ENCODE data around the gene TGM1. TPM values are rescaled to one million over a fixed set of nuclear protein-coding genes. Genes with fewer than 3 reads are reported as not detected.

Gene TGM1
- total RNA-seq, 3 donors from 2014 or later: 2.6 to 8.1 (median 2.6) TPM

- DNase-seq: peak; percentile 91
- peaks cover 33% of the 10 kb centered on the region for H3K36me3 Mint-ChIP-seq (ENCODE audit: insufficient read depth)
- peaks cover 65% of the 10 kb centered on the region for H3K4me1 Mint-ChIP-seq (ENCODE audit: low read depth)
- no peaks in the 10 kb centered on the region for H3K27me3 Mint-ChIP-seq (ENCODE audit: low read depth)
- peak; percentile 87 to 90 for ATAC-seq
- H3K9me3 Mint-ChIP-seq: no peaks in the 10 kb centered on the region
- H3K4me3 Mint-ChIP-seq: peak overlapping the region; percentile 97
Observed at GRCh38 chr14:24241829-24242443, 21.0 kb downstream of the TGM1 start.

DNA sequence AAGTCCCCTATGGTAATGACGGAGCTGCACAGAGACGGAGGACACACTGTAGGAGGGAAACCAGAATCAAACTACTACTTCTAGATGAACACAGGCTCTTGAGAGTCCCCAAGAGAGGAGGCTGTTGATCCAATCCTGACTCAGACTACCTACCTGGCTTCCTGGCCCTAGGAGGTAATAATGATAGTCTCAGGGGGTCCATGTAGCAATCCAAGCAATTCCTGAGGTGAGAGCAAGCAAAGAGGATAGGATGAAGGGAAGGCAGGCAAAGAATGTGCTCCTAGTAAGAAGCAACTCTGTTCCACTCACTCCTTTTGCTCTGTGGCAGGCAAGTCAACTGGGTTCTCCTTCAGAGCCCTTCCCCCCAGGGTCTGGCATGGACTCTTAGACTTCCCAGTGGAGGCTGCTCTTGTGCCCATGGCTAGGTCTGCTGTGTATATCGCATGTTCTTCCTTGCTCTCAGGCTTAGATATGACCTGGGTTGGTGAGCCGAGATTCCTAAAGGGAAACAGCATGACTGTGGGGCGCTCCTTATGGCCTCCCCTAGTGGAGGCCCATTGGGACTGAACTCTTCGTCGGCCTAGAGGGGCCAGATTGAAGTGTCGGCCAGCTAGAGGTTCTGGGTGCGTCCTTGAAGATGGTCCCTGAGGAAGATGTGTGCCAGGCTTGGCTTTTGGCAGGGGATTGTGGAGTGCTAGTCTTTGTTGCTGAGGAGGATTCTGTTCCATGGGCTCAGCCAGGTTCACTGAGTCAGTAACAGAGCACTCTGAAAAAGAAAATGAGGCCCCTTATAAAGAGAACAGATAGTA is 22.7 kb downstream of the TGM1 start:
- peaks cover 69% of the 10 kb centered on the region for H3K4me1 Mint-ChIP-seq (ENCODE audit: low read depth)
- no peaks in the 10 kb centered on the region for H3K9me3 Mint-ChIP-seq
- H3K27me3 Mint-ChIP-seq (ENCODE audit: low read depth): no peaks in the 10 kb centered on the region
- DNase-seq (no peak), ATAC-seq (no peak)
- peak overlapping the region; percentile 97 for H3K4me3 Mint-ChIP-seq
- peaks cover 48% of the 10 kb centered on the region for H3K36me3 Mint-ChIP-seq (ENCODE audit: insufficient read depth)

DNA sequence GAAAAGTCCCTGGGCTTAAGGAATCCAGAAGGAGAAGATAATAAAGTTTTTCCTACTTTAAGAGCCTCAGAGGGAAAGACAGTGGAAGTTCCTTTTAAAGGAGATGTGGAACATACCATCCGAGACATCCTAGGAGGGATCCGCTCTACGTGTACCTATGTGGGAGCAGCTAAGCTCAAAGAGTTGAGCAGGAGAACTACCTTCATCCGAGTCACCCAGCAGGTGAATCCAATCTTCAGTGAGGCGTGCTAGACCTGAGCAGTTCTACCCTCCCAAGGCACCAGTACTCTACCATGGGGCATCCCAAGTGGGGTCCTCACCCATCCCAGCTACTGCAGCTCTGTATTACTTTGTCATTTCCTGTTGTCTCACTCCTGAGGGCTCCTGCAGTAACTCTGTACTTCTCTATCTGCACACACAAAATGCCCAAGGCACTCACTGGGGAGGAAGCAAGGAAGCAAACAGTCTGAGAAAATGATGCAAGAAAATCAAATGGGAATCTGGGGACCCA is 24.4 kb downstream of the TGM1 start:
- Mint-ChIP-seq H3K4me3 (no peak overlapping the region), H3K36me3 (ENCODE audit: insufficient read depth) (peaks cover 53% of the 10 kb centered on the region)

GRCh38 chr14:24238123-24238522 is 24.9 kb downstream of the TGM1 start:
- no peak overlapping the region for H3K4me3 Mint-ChIP-seq
- DNase-seq (peak; percentile 36), ATAC-seq (no peak)
- no peaks in the 10 kb centered on the region for H3K9me3 Mint-ChIP-seq
- H3K4me1 Mint-ChIP-seq (ENCODE audit: low read depth): peaks cover 76% of the 10 kb centered on the region
- peaks cover 53% of the 10 kb centered on the region for H3K36me3 Mint-ChIP-seq (ENCODE audit: insufficient read depth)
- H3K27me3 Mint-ChIP-seq (ENCODE audit: low read depth): no peaks in the 10 kb centered on the region

More for the DNA sequence above, 24.4 kb downstream of the TGM1 start:
- Mint-ChIP-seq H3K4me1 (ENCODE audit: low read depth) (peaks cover 76% of the 10 kb centered on the region), H3K27me3 (ENCODE audit: low read depth) (no peaks in the 10 kb centered on the region), H3K9me3 (no peaks in the 10 kb centered on the region)
- DNase-seq (no peak), ATAC-seq (no peak)

GRCh38 chr14:24237463-24237955 is 25.5 kb downstream of the TGM1 start:
- peaks cover 53% of the 10 kb centered on the region for H3K36me3 Mint-ChIP-seq (ENCODE audit: insufficient read depth)
- no peaks in the 10 kb centered on the region for H3K27me3 Mint-ChIP-seq (ENCODE audit: low read depth)
- H3K9me3 Mint-ChIP-seq: no peaks in the 10 kb centered on the region
- peaks cover 74% of the 10 kb centered on the region for H3K4me1 Mint-ChIP-seq (ENCODE audit: low read depth)
- ATAC-seq (no peak), DNase-seq (no peak)
- no peak overlapping the region for H3K4me3 Mint-ChIP-seq

- no peaks in the 10 kb centered on the region for H3K27me3 Mint-ChIP-seq (ENCODE audit: low read depth)
- DNase-seq (no peak), ATAC-seq (no peak)
- H3K4me1 Mint-ChIP-seq (ENCODE audit: low read depth): peaks cover 72% of the 10 kb centered on the region
- peaks cover 53% of the 10 kb centered on the region for H3K36me3 Mint-ChIP-seq (ENCODE audit: insufficient read depth)
- no peak overlapping the region for H3K4me3 Mint-ChIP-seq
- no peaks in the 10 kb centered on the region for H3K9me3 Mint-ChIP-seq
Observed at GRCh38 chr14:24236689-24237462, 26.1 kb downstream of the TGM1 start.

DNA sequence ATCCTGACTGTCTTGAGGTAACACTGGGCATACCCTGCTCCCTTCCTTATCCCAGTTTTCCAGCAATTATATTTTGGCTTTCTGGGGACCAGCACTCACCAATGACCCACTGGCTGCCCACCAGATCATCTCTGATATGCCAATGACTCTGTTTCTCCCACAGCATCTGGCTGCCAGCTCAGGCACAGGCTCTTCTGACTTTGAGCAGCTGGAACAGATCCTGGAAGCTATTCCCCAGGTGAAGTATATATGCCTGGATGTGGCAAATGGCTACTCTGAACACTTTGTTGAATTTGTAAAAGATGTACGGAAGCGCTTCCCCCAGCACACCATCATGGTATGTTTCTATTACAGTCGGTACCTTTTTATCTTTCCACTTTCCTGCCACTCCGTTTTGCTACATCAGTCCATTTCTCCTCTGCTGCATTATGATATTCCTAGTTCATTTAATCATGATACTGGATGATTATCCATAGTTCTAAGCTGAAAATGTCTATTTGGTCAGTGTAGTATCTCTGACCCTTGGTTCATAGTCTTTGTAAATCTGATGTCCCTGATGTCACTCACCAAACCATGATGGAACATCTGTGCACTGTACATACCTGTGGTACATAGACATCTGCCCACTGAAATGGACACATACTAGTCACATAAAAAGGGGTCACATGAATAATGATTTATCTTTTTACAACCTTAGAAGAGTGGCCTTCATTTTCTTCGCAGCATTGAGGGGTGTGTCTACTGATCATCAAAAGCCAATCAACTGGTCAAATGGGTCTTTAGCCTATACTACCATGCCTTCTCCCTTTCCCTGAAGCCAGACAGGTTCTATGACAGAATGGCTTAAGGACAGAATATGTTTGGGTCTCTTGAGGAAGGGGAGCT is 26.9 kb downstream of the TGM1 start:
- ATAC-seq (no peak), DNase-seq (no peak)
- H3K4me1 Mint-ChIP-seq (ENCODE audit: low read depth): peaks cover 74% of the 10 kb centered on the region
- no peaks in the 10 kb centered on the region for H3K9me3 Mint-ChIP-seq
- no peak overlapping the region for H3K4me3 Mint-ChIP-seq
- no peaks in the 10 kb centered on the region for H3K27me3 Mint-ChIP-seq (ENCODE audit: low read depth)
- peaks cover 53% of the 10 kb centered on the region for H3K36me3 Mint-ChIP-seq (ENCODE audit: insufficient read depth)

- Mint-ChIP-seq H3K36me3 (ENCODE audit: insufficient read depth) (peaks cover 43% of the 10 kb centered on the region), H3K4me3 (peak overlapping the region; percentile 66), H3K4me1 (ENCODE audit: low read depth) (peaks cover 60% of the 10 kb centered on the region), H3K27me3 (ENCODE audit: low read depth) (no peaks in the 10 kb centered on the region), H3K9me3 (no peaks in the 10 kb centered on the region)
- DNase-seq: no peak
- no peak for ATAC-seq
Observed at GRCh38 chr14:24234095-24235005, 28.6 kb downstream of the TGM1 start.

DNA sequence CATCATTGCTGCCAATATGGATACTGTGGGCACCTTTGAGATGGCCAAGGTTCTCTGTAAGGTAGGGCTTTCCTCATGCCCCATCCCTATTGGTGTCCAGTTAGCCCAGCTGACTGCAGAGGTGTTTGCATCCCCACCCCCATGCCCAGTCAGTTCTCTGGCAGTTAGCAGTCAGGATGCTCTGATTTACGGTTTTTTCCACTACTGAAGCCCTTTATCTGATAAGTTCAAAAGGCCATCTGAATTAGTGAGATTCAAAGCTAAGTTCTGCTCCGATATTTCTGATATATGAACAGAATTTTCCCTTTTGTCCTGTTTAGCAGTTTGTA is 29.5 kb downstream of the TGM1 start:
- Mint-ChIP-seq H3K27me3 (ENCODE audit: low read depth) (no peaks in the 10 kb centered on the region), H3K4me3 (peak overlapping the region; percentile 93), H3K9me3 (no peaks in the 10 kb centered on the region), H3K36me3 (ENCODE audit: insufficient read depth) (peaks cover 37% of the 10 kb centered on the region), H3K4me1 (ENCODE audit: low read depth) (peaks cover 54% of the 10 kb centered on the region)
- no peak for ATAC-seq
- no peak for DNase-seq

- Mint-ChIP-seq H3K27me3 (ENCODE audit: low read depth) (no peaks in the 10 kb centered on the region), H3K4me1 (ENCODE audit: low read depth) (peaks cover 48% of the 10 kb centered on the region), H3K4me3 (peak within 1 kb of the TSS; percentile 93), H3K9me3 (no peaks in the 10 kb centered on the region), H3K36me3 (ENCODE audit: insufficient read depth) (peaks cover 31% of the 10 kb centered on the region)
- DNase-seq (no peak), ATAC-seq (peak; percentile 44)
Observed at GRCh38 chr14:24232645-24233537, 30.1 kb downstream of the TGM1 start, which contains the start of gene GMPR2. Gene GMPR2 (plus strand): TSS chr14:24232929. CDS start chr14:24233254, 325 bp downstream.

DNA sequence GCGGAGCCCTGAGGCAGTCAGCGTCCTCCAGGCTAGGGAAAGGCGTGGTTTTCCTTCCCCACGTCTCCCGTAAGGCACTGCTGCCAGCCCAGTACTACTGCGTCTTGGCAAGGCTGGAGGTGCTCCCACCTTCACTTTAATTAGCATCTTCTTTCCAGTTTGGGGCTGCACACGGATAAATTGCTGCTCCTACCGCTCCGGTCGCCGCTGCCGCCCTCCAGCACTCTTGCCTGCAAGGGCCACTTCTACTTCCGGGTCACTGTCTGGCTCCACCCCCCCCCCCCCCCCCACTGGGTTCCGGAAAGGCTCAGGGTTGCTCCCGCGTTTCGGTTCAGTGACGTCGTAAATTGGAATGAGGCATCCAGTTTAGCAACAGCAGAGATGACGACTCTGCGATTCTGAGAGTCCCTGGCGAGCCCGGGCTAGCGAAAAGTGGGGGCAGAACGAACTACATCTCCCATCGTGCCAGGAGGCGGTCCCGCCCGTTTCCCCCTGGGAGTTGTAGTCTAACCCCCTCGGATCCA is 30.8 kb downstream of the TGM1 start, which contains the start of gene NEDD8:
NEDD8 (minus strand) TSS at position 247 of the 524 bp plus-strand sequence; CDS start at position 147, 100 bp downstream.
- Mint-ChIP-seq H3K4me3 (peak within 1 kb of the TSS; percentile 93), H3K4me1 (ENCODE audit: low read depth) (peaks cover 45% of the 10 kb centered on the region), H3K36me3 (ENCODE audit: insufficient read depth) (peaks cover 28% of the 10 kb centered on the region), H3K27me3 (ENCODE audit: low read depth) (no peaks in the 10 kb centered on the region), H3K9me3 (no peaks in the 10 kb centered on the region)
- ATAC-seq (peak; percentile 95), DNase-seq (peak; percentile 81)

Measured in activated T-cell treated with anti-CD3 and anti-CD28 coated beads, Interleukin-2, amount 50 U/mL, for 4 hours (primary cell).